ENCODE measurements around the gene DMTF1.
A peak's percentile ranks its signal among the peaks of the same experiment; 100 is the strongest.
"Not testable (repeated sequence)": the region's sequence is repeated elsewhere in the genome, so short reads cannot be mapped to it uniquely, and the experiment has no call there.

Gene DMTF1

GRCh38 chr7:87152112-87152896 lies at the start of gene DMTF1:
DMTF1 (plus strand) TSS chr7:87152453; CDS start chr7:87164942, 12,489 bp downstream.
- DNase-seq = peak; percentile 83

- no peak for DNase-seq
These were observed 46.9 kb upstream of the DMTF1 start for GRCh38 chr7:87105401-87105800.

- no peak for DNase-seq
These were observed 45.2 kb upstream of the DMTF1 start for GRCh38 chr7:87106974-87107612.

GRCh38 chr7:87107949-87108776 lies 44.1 kb upstream of the DMTF1 start:
- no peak for DNase-seq

GRCh38 chr7:87110778-87111177 lies 41.5 kb upstream of the DMTF1 start:
- DNase-seq = no peak

- DNase-seq = no peak
These were observed 40.4 kb upstream of the DMTF1 start for GRCh38 chr7:87111877-87112276.

GRCh38 chr7:87113077-87113476 lies 39.2 kb upstream of the DMTF1 start:
- DNase-seq = no peak

GRCh38 chr7:87113904-87114303 lies 38.3 kb upstream of the DMTF1 start:
- not testable (repeated sequence) for DNase-seq

- not testable (repeated sequence) for DNase-seq
These were observed 36.5 kb upstream of the DMTF1 start for GRCh38 chr7:87115772-87116171.

GRCh38 chr7:87116315-87116714 lies 35.9 kb upstream of the DMTF1 start:
- DNase-seq = no peak

GRCh38 chr7:87119581-87119980 lies 32.7 kb upstream of the DMTF1 start:
- no peak for DNase-seq

- DNase-seq = no peak
These were observed 29.1 kb upstream of the DMTF1 start for GRCh38 chr7:87123105-87123504.

GRCh38 chr7:87127019-87127418 lies 25.2 kb upstream of the DMTF1 start:
- DNase-seq = no peak

GRCh38 chr7:87128861-87129267 lies 23.4 kb upstream of the DMTF1 start:
- DNase-seq = no peak

- DNase-seq = no peak
These were observed 22.9 kb upstream of the DMTF1 start for GRCh38 chr7:87129332-87129731.

- no peak for DNase-seq
These were observed 22.4 kb upstream of the DMTF1 start for GRCh38 chr7:87129848-87130247.

- DNase-seq = no peak
These were observed 20.5 kb upstream of the DMTF1 start for GRCh38 chr7:87131771-87132170.

- DNase-seq = no peak
These were observed 15.0 kb upstream of the DMTF1 start for GRCh38 chr7:87137271-87137670.

GRCh38 chr7:87139514-87139913 lies 12.7 kb upstream of the DMTF1 start:
- no peak for DNase-seq

GRCh38 chr7:87140271-87140748 lies 11.9 kb upstream of the DMTF1 start:
- DNase-seq = no peak

GRCh38 chr7:87144173-87144657 lies 8.0 kb upstream of the DMTF1 start:
- DNase-seq = no peak

GRCh38 chr7:87146740-87147386 lies 5.4 kb upstream of the DMTF1 start:
- peak; percentile 52 for DNase-seq

- no peak for DNase-seq
These were observed 4.8 kb upstream of the DMTF1 start for GRCh38 chr7:87147500-87147899.
